ENCODE data around the gene SCYGR2.

Gene SCYGR2

DNA sequence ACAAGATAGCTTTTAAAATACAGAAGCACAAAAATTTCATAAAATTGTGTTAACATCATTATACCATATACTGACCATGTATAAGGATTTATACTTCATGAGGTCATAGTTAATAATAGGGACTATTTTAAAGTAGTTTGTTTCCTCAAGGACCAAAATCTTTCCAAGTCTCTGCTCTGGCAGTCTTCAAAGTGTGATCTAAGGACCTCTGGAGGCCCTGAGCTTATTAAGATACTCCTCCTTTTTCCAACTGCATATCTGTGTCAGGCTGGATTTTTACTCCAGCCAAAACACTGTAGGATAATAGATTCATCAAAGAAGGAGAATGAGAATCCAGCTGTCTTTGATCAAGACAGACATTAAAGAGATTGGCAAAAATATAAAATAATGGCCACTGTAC lies 1.7 kb upstream of the SCYGR2 start:
- DNase-seq, result no peak
- Mint-ChIP-seq H3K4me1 (ENCODE audit: low read depth) (peaks cover 2% of the 10 kb centered on the region), H3K36me3 (ENCODE audit: low read depth) (no peaks in the 10 kb centered on the region), H3K27me3 (peaks cover 55% of the 10 kb centered on the region), H3K9me3 (no peaks in the 10 kb centered on the region), H3K4me3 (no peak overlapping the region), H3K27ac (no peak overlapping the region)

DNA sequence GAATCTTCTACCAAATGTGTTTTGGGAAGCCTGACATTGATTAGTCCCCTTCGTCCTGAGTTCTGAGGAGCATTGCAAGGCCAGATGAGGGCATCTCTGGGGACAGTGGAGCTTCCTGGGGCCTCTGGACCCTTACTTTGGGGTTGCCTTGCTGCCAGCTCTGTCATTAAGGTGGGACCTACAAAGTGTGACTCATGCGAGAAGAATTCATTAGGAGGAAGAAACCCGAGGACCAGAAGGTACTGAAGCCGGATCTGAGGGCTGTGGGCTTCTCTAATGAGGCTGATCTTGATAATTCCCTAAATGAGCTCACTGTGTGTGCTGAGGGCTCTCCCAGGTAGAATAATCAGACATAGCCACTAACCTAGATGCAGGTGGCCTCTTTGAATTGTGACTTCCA lies 695 bp upstream of the SCYGR2 start:
- H3K4me3 Mint-ChIP-seq, result no peak overlapping the region
- H3K36me3 Mint-ChIP-seq (ENCODE audit: low read depth), result no peaks in the 10 kb centered on the region
- H3K4me1 Mint-ChIP-seq (ENCODE audit: low read depth), result peaks cover under 1% of the 10 kb centered on the region
- no peaks in the 10 kb centered on the region for H3K9me3 Mint-ChIP-seq
- DNase-seq, result no peak
- H3K27me3 Mint-ChIP-seq, result peaks cover 49% of the 10 kb centered on the region
- no peak overlapping the region for H3K27ac Mint-ChIP-seq

DNA sequence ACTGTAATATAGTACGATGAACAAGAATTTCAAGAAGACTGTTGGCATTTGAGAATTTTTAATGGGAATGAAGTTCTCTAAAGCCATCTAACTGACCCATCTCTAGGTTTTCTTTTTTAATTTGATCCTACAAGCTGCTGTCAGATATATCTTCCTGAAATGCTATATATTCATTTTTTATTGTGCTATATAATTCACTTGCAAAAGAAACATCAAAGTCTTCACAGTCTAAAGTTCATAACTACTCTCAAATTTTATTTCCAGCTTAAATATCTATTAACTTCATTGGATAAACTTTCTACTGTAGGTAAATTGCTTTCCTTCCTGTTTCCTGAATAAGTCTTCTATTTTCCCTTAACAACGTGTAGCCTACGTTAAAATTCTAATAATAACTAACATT lies 3.7 kb downstream of the SCYGR2 start:
- no peaks in the 10 kb centered on the region for H3K4me1 Mint-ChIP-seq (ENCODE audit: low read depth)
- no peak overlapping the region for H3K4me3 Mint-ChIP-seq
- no peaks in the 10 kb centered on the region for H3K9me3 Mint-ChIP-seq
- no peak for DNase-seq
- no peaks in the 10 kb centered on the region for H3K36me3 Mint-ChIP-seq (ENCODE audit: low read depth)
- no peak overlapping the region for H3K27ac Mint-ChIP-seq
- peaks cover 44% of the 10 kb centered on the region for H3K27me3 Mint-ChIP-seq

DNA sequence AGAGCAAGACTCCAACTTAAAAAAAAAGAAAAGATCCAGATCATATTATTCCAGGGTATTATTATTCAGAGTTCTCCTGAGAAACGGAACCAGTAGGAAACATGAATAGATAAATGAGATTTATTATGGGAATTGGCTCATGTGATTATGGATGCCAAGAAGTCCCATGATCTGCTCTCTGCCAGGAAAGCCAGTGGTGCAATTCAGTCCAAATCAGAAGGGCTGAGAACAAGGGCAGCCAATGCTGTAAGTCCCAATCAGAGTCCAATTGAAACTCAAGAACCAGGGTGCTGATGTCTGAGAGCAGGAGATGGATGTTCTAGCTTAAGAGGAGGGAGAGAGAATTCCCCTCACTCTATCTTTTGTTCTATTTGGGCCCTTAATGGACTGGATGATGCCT lies 7.8 kb downstream of the SCYGR2 start:
- H3K9me3 Mint-ChIP-seq, result no peaks in the 10 kb centered on the region
- H3K4me1 Mint-ChIP-seq (ENCODE audit: low read depth), result peaks cover 15% of the 10 kb centered on the region
- H3K36me3 Mint-ChIP-seq (ENCODE audit: low read depth), result no peaks in the 10 kb centered on the region
- H3K27ac Mint-ChIP-seq, result no peak overlapping the region
- no peak for DNase-seq
- H3K27me3 Mint-ChIP-seq, result peaks cover 60% of the 10 kb centered on the region
- H3K4me3 Mint-ChIP-seq, result no peak overlapping the region

GRCh38 chr2:227607941-227608340 lies 9.2 kb downstream of the SCYGR2 start:
- Mint-ChIP-seq H3K4me3 (no peak overlapping the region), H3K27me3 (peaks cover 70% of the 10 kb centered on the region), H3K4me1 (ENCODE audit: low read depth) (peaks cover 15% of the 10 kb centered on the region), H3K27ac (no peak overlapping the region), H3K36me3 (ENCODE audit: low read depth) (no peaks in the 10 kb centered on the region), H3K9me3 (no peaks in the 10 kb centered on the region)
- DNase-seq, result no peak

GRCh38 chr2:227608561-227609338 lies 10.1 kb downstream of the SCYGR2 start:
- peak; percentile 45 for DNase-seq
- peaks cover 73% of the 10 kb centered on the region for H3K27me3 Mint-ChIP-seq
- peaks cover 15% of the 10 kb centered on the region for H3K4me1 Mint-ChIP-seq (ENCODE audit: low read depth)
- no peak overlapping the region for H3K4me3 Mint-ChIP-seq
- H3K9me3 Mint-ChIP-seq, result no peaks in the 10 kb centered on the region
- no peaks in the 10 kb centered on the region for H3K36me3 Mint-ChIP-seq (ENCODE audit: low read depth)
- no peak overlapping the region for H3K27ac Mint-ChIP-seq

GRCh38 chr2:227610123-227610522 lies 11.4 kb downstream of the SCYGR2 start:
- Mint-ChIP-seq H3K4me1 (ENCODE audit: low read depth) (peaks cover 15% of the 10 kb centered on the region), H3K27me3 (peaks cover 65% of the 10 kb centered on the region), H3K9me3 (no peaks in the 10 kb centered on the region), H3K4me3 (no peak overlapping the region), H3K36me3 (ENCODE audit: low read depth) (no peaks in the 10 kb centered on the region), H3K27ac (no peak overlapping the region)
- no peak for DNase-seq

- Mint-ChIP-seq H3K4me3 (no peak overlapping the region), H3K9me3 (no peaks in the 10 kb centered on the region), H3K36me3 (ENCODE audit: low read depth) (no peaks in the 10 kb centered on the region), H3K27me3 (peaks cover 51% of the 10 kb centered on the region), H3K27ac (no peak overlapping the region), H3K4me1 (ENCODE audit: low read depth) (peaks cover 15% of the 10 kb centered on the region)
- no peak for DNase-seq
Observed at GRCh38 chr2:227612546-227613271, 14.0 kb downstream of the SCYGR2 start.

DNA sequence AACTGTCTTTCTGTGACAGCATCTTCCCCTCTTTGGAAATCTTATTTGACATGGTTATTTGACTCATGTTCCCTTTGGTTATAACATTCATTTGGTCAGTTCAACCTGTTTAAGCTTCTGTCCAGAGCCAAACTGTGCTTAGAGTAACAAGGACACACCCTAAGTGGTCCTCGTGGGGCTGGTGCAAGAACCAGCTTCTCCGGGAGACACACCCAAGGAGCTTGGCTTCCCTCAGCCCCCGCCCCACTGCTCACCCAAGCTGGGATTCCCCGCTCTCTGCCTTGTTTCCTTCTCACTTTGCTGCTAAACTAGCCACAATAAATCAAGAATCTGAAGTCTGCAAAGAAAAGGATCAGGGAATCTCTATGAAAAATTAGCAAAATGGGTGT lies 14.6 kb downstream of the SCYGR2 start:
- peaks cover 11% of the 10 kb centered on the region for H3K4me1 Mint-ChIP-seq (ENCODE audit: low read depth)
- H3K9me3 Mint-ChIP-seq, result no peaks in the 10 kb centered on the region
- H3K36me3 Mint-ChIP-seq (ENCODE audit: low read depth), result no peaks in the 10 kb centered on the region
- H3K27me3 Mint-ChIP-seq, result peaks cover 50% of the 10 kb centered on the region
- H3K4me3 Mint-ChIP-seq, result no peak overlapping the region
- DNase-seq, result no peak
- H3K27ac Mint-ChIP-seq, result no peak overlapping the region

- peaks cover 2% of the 10 kb centered on the region for H3K4me1 Mint-ChIP-seq (ENCODE audit: low read depth)
- H3K36me3 Mint-ChIP-seq (ENCODE audit: low read depth), result no peaks in the 10 kb centered on the region
- DNase-seq, result no peak
- peaks cover 42% of the 10 kb centered on the region for H3K27me3 Mint-ChIP-seq
- no peaks in the 10 kb centered on the region for H3K9me3 Mint-ChIP-seq
- H3K4me3 Mint-ChIP-seq, result no peak overlapping the region
- no peak overlapping the region for H3K27ac Mint-ChIP-seq
Observed at GRCh38 chr2:227614246-227614645, 15.6 kb downstream of the SCYGR2 start.

DNA sequence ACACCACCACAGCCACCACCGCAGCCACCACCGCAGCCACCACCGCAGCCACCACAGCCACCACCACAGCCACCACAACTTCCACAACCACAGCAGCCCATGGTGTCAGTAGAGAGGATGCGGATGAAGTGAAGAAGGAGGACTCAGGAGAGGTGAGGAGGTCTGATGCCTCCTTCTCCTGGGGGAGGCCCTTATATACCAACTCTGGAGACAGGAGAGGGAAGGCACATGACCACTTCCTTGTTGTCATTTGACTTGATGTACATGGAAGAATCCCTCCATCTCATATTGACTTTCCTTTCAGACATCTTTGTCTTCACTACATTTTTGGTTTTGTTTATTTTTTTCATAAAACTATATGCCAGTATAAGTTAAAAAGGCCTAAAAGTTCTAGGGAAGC lies 16.0 kb downstream of the SCYGR2 start, which contains the start of gene SCYGR3:
Gene SCYGR3, minus strand, starts transcription at position 101 of the 400 bp plus-strand sequence. Its CDS starts 0 bp downstream, at position 101.
- no peaks in the 10 kb centered on the region for H3K9me3 Mint-ChIP-seq
- H3K27ac Mint-ChIP-seq, result no peak within 1 kb of the TSS
- DNase-seq, result no peak
- H3K4me3 Mint-ChIP-seq, result no peak within 1 kb of the TSS
- no peaks in the 10 kb centered on the region for H3K36me3 Mint-ChIP-seq (ENCODE audit: low read depth)
- H3K27me3 Mint-ChIP-seq, result peaks cover 38% of the 10 kb centered on the region
- H3K4me1 Mint-ChIP-seq (ENCODE audit: low read depth), result peaks cover 2% of the 10 kb centered on the region

GRCh38 chr2:227615181-227615580 lies 16.5 kb downstream of the SCYGR2 start:
- no peak overlapping the region for H3K4me3 Mint-ChIP-seq
- peaks cover under 1% of the 10 kb centered on the region for H3K4me1 Mint-ChIP-seq (ENCODE audit: low read depth)
- peaks cover 35% of the 10 kb centered on the region for H3K27me3 Mint-ChIP-seq
- H3K9me3 Mint-ChIP-seq, result no peaks in the 10 kb centered on the region
- no peaks in the 10 kb centered on the region for H3K36me3 Mint-ChIP-seq (ENCODE audit: low read depth)
- DNase-seq, result no peak
- H3K27ac Mint-ChIP-seq, result no peak overlapping the region

GRCh38 chr2:227615906-227616305 lies 17.2 kb downstream of the SCYGR2 start:
- no peak overlapping the region for H3K4me3 Mint-ChIP-seq
- H3K36me3 Mint-ChIP-seq (ENCODE audit: low read depth), result no peaks in the 10 kb centered on the region
- peaks cover 33% of the 10 kb centered on the region for H3K27me3 Mint-ChIP-seq
- H3K9me3 Mint-ChIP-seq, result no peaks in the 10 kb centered on the region
- H3K27ac Mint-ChIP-seq, result no peak overlapping the region
- no peaks in the 10 kb centered on the region for H3K4me1 Mint-ChIP-seq (ENCODE audit: low read depth)
- no peak for DNase-seq

DNA sequence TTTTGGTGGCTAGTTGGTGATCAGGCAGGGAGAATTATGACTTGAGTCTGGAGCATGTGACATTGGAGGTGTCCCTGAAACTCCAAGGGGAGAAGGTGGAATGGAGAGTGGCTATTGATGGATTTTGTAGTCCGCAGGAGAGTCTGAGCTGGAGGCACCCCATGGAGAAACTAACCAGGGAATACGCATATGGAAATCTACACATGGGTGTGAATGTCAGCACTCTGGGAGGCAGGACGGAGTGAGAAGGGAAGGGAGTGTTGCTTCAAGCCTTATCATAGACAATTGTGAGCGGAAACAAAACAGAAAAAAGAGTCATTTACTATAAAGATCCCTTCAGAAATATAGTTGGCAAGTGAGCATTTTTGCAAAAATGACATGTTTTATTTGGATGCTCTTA lies 17.9 kb downstream of the SCYGR2 start:
- Mint-ChIP-seq H3K27ac (no peak overlapping the region), H3K4me1 (ENCODE audit: low read depth) (no peaks in the 10 kb centered on the region), H3K36me3 (ENCODE audit: low read depth) (no peaks in the 10 kb centered on the region), H3K4me3 (no peak overlapping the region), H3K27me3 (peaks cover 27% of the 10 kb centered on the region), H3K9me3 (no peaks in the 10 kb centered on the region)
- DNase-seq, result no peak
